Sciatic nerve (tissue), 2 donors: ENCODE measurements around the gene BOLL. TPM values are rescaled to one million over a fixed set of nuclear protein-coding genes. Genes with fewer than 3 reads are reported as not detected.
"Not testable (repeated sequence)": the region's sequence is repeated elsewhere in the genome, so short reads cannot be mapped to it uniquely, and the experiment has no call there.

ENCODE experiments used
- ATAC-seq: fragments of 200-7000 bp; cut with Tn5 transposase; one replicate; pipeline ENCODE4 v1.9.1; 2020; ENCODE audit warnings: mild to moderate bottlenecking, moderate library complexity
- DNase-seq: peaks from one replicate; pipeline ENCODE4 v3.0.0-alpha.2; 2020; ENCODE audit warnings: low spot score
- intact Hi-C: fragments of 100-400 bp; cut with DNase I; formaldehyde crosslinking; loops from one replicate; pipeline ENCODE4 v1.14.2; 2022
- total RNA-seq: library from RNA; stranded (reverse); fragmentation: NEBNext Ultra II Directional; extraction: Animal tissue kit (Norgen Biotek cat#: 25700); gene quantifications from one replicate; pipeline ENCODE4 v1.2.1, GENCODE V29; 2021
- donor health status: DM: no; HTN: no; CAD: no.
- donor health status: DM: no; HTN: no; CAD: no.

The BOLL gene
- total RNA-seq, 1 donor from 2014 or later, result not detected

DNA sequence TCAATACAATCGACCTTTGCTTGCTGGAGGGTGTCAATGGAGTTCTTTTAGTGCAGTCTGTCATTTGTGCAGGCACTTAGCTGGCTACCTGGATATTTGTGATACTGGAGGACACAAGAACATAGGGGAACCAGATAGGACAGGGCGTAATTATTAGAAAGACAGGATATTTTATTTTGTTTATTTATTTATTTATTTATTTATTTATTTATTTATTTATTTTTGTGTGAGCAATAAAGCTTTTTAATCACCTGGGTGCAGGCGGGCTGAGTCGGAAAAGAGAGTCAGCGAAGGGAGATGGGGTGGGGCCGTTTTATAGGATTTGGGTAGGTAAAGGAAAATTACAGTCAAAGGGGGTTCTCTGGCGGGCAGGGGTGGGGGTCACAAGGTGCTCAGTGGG, 76.0 kb downstream of the BOLL start:
- intact Hi-C loops, result loop anchor here (10.0 kb wide), 1 partner anchor 214 kb away; the partner anchor contains the start of gene HSPD1
- ATAC-seq, DNase-seq: not testable (repeated sequence)

DNA sequence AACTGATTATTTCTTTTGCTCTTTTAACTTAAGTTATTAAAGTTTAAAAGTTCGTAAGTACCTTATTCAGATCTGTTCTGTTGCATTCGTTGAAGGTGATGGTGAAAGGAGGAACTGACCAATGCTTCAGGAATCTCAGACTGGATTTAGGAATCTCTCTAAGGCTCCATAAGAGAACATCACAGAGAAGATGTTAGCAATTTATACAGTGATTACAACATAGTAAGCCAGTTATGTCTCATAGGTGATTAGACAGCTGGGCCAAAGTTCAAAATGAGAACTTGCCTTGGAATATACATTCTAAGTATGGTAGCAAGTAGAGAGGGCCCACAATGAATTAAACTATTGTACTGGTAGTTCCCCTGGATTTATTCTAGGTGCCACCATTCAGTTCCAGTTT, 76.8 kb downstream of the BOLL start:
- intact Hi-C loops, result loop anchor here (10.0 kb wide), 1 partner anchor 214 kb away; the partner anchor contains the start of gene HSPD1

DNA sequence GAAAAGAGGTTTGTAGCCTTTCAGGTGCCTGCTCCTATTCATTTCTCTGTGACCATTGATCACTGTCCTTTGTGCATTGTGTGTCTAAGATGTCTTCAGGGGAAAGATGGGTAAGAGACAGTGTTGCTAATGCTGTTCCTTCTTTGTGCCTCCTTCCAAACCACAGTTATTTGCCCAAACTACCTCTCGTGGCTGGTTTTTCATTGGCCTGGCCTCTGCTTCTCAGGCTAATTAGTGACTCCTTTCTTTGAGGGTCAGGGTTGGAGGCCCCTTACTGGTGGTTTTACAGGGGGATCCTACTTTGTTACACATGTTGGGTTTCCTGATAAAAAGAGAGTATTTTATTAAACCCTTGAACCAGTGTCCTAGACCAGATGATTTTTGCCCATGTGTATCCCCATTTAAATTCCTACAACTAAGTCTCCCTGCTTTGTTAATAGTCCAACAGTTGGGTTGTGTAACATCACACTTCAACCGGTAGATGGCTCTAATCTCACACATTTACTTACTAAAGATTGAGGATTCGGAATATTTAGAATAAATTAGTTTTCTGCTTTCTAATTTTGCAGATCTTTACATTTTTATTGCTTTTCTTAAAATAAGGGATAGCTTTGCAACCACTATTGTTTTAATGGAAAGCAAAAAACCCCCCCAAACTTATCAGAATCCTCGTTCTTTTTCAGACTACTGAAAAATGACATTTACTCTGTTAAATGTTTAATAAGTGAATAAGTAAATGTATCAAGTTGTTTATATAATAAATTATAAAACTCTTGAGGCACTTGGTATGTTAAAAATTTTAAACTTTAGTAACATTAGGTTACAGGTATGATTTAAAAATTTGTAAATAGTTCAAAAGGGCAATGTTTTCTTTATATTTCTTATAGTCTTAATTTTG, 77.6 kb downstream of the BOLL start:
- no peak for ATAC-seq
- intact Hi-C loops, result loop anchor here (10.0 kb wide), 1 partner anchor 213 kb away; the partner anchor contains the start of gene HSPD1
- no peak for DNase-seq

More for the DNA sequence above, 76.8 kb downstream of the BOLL start:
- ATAC-seq, result no peak
- no peak for DNase-seq

DNA sequence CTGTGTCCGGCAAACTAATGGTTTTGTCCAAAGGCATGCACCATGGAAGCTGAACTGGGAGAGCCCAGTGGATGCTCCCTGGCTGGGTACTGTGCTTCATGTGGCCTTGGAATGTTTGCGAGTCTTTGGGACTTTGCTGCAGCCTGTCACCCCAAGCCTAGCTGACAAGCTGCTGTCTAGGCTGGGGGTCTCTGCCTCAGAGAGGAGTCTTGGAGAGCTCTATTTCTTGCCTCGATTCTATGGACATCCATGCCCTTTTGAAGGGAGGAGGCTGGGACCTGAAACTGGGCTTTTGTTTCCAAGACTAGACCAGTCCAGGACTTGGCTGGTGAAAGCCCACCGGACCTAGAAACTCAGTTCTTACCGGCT, 78.3 kb downstream of the BOLL start:
- intact Hi-C loops, result loop anchor here (10.0 kb wide), 1 partner anchor 212 kb away; the partner anchor contains the start of gene HSPD1
- no peak for ATAC-seq
- no peak for DNase-seq

DNA sequence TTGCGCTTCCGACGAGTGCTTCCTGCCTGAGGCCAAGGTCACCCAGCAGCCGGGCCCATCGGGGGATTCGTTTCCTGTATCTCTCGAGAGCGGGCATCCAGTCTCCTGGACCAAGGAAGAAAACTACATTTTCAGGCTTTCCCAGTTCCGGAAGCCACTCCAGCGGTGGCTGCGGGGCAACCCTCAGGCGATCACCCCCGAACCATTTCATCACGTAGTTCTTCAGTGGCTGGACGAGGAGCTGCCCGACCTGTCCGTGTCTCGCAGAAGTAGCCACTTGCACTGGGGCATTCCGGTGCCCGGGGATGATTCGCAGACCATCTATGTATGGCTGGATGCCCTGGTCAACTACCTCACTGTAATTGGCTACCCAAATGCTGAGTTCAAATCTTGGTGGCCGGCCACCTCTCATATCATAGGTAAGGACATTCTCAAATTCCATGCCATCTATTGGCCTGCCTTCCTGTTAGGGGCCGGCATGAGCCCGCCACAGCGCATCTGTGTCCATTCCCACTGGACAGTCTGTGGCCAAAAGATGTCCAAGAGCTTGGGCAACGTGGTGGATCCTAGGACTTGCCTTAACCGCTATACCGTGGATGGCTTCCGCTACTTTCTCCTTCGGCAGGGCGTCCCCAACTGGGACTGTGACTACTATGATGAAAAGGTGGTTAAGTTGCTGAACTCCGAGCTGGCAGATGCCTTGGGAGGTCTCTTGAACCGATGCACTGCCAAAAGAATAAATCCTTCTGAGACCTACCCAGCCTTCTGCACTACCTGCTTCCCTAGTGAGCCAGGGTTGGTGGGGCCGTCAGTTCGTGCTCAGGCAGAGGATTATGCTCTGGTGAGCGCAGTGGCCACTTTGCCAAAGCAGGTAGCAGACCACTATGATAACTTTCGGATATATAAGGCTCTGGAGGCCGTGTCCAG, 78.9 kb downstream of the BOLL start:
- no peak for DNase-seq
- intact Hi-C loops, result loop anchor here (10.0 kb wide), 1 partner anchor 211 kb away; the partner anchor contains the start of gene HSPD1
- peak; percentile 2 for ATAC-seq

DNA sequence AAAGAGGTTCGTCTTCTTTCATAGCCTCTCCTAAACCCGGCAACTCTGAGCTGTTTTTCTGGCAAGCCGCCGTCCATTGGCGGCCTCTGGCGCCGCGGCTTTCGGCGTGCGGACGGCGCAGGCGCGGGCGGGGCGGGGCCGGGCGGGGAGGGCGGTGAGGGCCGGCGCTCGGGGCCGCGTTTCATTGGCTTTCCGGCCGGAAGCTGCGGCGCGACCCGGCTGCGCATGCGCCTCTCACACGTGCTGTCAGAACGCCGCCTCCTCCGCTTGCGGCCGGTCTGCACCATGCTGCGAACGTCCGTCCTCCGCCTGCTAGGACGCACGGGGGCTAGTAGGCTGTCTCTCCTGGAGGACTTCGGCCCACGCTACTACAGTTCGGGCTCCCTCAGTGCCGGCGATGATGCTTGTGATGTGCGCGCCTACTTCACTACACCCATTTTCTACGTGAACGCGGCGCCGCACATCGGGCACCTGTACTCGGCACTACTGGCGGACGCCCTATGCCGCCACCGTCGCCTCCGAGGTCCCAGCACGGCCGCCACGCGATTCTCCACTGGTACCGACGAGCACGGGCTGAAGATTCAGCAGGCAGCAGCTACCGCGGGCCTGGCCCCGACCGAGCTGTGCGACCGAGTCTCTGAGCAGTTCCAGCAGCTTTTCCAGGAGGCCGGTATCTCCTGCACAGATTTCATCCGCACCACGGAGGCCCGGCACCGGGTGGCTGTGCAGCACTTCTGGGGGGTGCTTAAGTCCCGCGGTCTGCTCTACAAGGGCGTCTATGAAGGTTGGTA, 79.8 kb downstream of the BOLL start, which contains the start of gene MARS2:
MARS2 (plus strand) TSS at position 249 of the 791 bp plus-strand sequence; CDS start at position 286, 37 bp downstream.
- intact Hi-C loops, result loop anchor here (10.0 kb wide), 1 partner anchor 211 kb away; the partner anchor contains the start of gene HSPD1
- peak; percentile 98 for ATAC-seq

DNA sequence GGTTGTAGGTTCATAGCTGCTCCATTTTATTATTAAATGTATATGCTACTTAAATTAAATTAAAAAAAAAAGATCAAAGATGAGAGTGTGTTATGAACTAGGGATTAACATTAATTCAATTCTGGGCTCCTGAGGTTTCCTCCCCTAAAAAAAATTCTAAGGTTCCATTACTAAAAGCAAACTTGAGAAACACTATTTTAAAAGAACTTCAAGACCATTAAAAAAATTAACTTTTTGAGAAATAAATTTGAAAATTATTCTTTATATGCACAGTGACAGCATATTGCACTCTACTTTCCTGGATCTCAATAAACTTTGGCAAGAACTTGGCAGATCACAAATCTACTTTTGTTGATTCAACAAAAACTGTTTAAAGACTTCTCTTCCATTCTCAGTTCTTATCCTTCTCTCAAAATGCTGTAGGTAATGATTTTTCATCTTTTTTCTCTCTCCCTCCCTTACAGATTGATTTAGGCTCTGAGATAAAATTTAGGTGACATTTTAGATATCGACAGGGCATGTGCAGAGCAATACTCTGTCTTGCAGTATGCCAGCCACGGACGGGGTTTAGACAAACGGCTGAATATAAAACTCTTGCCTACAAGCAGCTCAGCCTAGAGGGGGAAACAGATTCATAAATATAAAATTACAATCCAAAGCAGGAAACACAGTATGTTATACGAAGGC, 80.5 kb downstream of the BOLL start:
- intact Hi-C loops, result loop anchor here (10.0 kb wide), 1 partner anchor 210 kb away; the partner anchor contains the start of gene HSPD1
- DNase-seq (no peak), ATAC-seq (peak; percentile 52)

More for the DNA sequence above, 79.8 kb downstream of the BOLL start, which contains the start of gene MARS2:
- DNase-seq, result peak; percentile 95

DNA sequence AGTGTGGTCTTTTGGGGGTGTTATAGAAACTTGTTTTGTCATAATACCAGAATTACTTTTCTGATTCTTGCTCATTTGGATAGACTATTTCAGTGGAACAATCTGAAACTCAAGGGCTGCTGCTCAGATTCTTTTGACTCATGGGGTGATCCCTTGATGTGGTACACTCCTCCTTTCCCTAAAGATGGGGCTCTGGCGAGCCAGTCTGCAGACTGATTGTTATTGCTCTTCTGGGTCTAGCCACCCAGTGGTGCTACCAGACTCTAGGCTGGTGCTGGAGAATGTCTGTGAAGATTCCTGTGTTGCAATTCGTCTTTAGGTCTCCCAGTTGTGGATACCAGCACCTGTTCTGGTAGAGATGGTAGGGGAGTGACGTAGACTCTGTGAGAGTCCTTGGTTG, 84.2 kb downstream of the BOLL start:
- DNase-seq (no peak), ATAC-seq (no peak)
- intact Hi-C loops, result loop anchor here (10.0 kb wide), 1 partner anchor 206 kb away; the partner anchor contains the start of gene HSPD1

DNA sequence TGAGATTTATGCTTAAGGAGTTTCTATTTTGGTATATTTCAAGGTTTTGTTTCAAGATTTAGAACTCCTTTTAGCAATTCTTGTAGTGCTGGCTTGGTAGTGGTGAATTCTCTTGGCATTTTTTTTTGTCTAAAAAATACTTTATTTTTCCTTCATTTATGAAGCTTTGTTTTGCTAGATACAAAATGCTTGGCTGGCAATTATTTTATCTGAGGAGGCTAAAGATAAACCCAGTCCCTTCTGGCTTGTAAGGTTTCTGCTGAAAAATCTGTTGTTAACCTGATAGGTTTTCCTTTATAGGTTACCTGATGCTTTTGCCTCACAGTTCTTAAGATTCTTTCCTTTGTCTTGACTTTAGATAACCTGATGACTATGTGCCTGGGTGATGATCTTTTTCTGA, 85.4 kb downstream of the BOLL start:
- DNase-seq, ATAC-seq: not testable (repeated sequence)
- intact Hi-C loops, result loop anchor here (10.0 kb wide), 1 partner anchor 205 kb away; the partner anchor contains the start of gene HSPD1

DNA sequence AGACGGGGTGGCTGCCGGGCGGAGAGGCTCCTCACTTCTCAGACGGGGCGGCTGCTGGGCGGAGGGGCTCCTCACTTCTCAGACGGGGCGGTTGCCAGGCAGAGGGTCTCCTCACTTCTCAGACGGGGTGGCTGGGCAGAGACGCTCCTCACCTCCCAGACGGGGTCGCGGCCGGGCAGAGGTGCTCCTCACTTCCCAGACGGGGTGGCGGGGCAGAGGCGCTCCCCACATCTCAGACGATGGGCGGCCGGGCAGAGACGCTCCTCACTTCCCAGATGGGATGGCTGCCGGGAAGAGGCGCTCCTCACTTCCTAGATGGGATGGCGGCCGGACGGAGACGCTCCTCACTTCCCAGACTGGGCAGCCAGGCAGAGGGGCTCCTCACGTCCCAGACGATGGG, 88.5 kb downstream of the BOLL start:
- intact Hi-C loops, DNase-seq, ATAC-seq: not testable (repeated sequence)

DNA sequence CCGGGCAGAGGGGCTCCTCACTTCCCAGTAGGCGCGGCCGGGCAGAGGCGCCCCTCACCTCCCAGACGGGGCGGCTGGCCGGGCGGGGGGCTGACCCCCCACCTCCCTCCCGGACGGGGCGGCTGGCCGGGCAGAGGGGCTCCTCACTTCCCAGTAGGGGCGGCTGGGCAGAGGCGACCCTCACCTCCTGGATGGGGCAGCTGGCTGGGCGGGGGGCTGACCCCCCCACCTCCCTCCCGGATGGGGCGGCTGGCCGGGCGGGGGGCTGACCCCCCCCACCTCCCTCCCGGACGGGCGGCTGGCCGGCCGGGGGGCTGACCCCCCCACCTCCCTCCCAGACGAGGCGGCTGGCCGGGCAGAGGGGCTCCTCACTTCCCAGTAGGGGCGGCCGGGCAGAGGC, 89.1 kb downstream of the BOLL start:
- DNase-seq, ATAC-seq, intact Hi-C loops: not testable (repeated sequence)

DNA sequence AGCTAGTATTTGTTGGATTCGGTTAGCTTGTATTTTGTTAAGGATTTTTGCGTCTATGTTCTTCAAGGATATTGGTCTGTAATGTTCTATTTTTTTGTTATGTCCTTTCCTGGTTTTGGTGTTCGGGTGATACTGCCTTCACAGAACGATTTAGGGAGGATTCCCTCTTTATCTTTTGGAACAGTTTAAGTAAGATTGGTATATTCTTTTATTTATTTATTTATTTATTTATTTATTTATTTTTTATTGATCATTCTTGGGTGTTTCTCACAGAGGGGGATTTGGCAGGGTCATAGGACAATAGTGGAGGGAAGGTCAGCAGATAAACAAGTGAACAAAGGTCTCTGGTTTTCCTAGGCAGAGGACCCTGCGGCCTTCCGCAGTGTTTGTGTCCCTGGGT, 89.9 kb downstream of the BOLL start:
- DNase-seq, ATAC-seq, intact Hi-C loops: not testable (repeated sequence)

DNA sequence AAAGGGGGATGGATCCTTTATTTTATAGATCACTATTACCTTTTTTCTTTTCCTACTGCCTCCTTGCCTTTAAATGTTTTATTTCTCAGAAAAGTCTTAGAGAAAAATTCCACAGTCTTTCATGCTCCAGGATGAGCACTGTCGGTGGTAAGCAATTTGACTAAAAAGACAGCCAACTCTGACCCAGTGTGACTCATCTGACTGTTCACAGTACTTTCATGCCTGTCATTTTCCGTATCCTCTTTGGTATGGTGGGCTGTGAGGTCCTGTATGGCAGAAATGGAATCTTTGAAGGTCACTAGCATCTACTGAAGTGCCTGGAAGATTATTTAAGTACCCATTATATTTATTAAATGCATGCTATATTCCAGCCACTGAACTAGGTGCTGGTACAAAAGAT, 107.6 kb downstream of the BOLL start:
- DNase-seq (no peak), ATAC-seq (no peak)
- intact Hi-C loops, result no loop called here

DNA sequence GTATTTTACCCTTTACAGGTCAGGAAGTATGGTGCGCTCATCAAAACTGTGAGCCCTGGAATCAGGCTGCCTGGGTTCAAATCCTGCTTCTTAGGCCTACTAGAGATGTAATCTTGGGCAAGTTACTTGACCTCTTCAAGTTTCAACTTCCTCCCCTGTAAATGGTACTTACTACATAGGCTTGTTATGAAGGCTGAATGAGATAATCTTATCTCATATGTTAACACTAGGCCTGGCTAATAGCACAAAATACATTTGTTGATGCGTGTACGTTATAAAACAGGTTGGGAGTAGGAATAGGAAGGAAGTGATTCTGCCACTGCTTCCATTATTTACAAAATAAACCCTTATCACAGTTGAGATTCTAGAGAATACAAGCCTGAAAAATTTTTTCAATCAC, 108.1 kb downstream of the BOLL start:
- ATAC-seq, result no peak
- no peak for DNase-seq
- intact Hi-C loops, result no loop called here
